ENCODE results near the gene WWC2.

GRCh38 chr4:183348706-183349659, 249.9 kb downstream of the WWC2 start:
- TF ChIP-seq CTCF (IDR thresholded peaks at IDR 0.05; ENCODE audit: borderline replicate concordance, extremely low read depth, low read length, poor library complexity, severe bottlenecking) (no peak), EZH2 (IDR thresholded peaks at IDR 0.05; ENCODE audit: borderline replicate concordance, low read depth, low read length, severe bottlenecking) (no peak)
